Vagina (tissue), 2 donors: ENCODE results near the gene CCDC112.

Experiments
- CTCF ChIP-seq, 3 experiments: fragments of 450-650 bp in 2 of 3; fragments of 200-600 bp in 1 of 3; sonication (generic) in 1 of 3; IDR thresholded peaks; one replicate each; pipeline ENCODE4 v1.5.1; 2017 to 2019; ENCODE audit warnings: antibody characterized with exemption in 3 of 3, mild to moderate bottlenecking in 2 of 3, moderate library complexity in 2 of 3
- POLR2A ChIP-seq, 2 donors: fragments of 450-650 bp; IDR thresholded peaks; one replicate each; pipeline ENCODE4 v1.6.1; 2017; ENCODE audit warnings: antibody characterized with exemption in 2 of 2, mild to moderate bottlenecking in 2 of 2, moderate library complexity in 2 of 2

- no peak for TF ChIP-seq CTCF (IDR thresholded peaks at IDR 0.05)
- TF ChIP-seq POLR2A (IDR thresholded peaks at IDR 0.05) = no peak
Observed at GRCh38 chr5:115267617-115268016, 28.8 kb downstream of the CCDC112 start.
